Stimulated activated naive B cell treated with anti-CD40 and anti-IgM and Interleukin-4, amounts not matched to agents 10 μg/mL and 1 μg/mL and 100 μg/mL, for 72 hours (primary cell): ENCODE data around the gene RASAL1.
"Not testable (repeated sequence)": the region's sequence is repeated elsewhere in the genome, so short reads cannot be mapped to it uniquely, and the experiment has no call there.

Experiments used
- ATAC-seq, 2 donors: fragments of 150-1000 bp; cut with Tn5 transposase; replicated peaks; 2 replicates each; pipeline ENCODE4 v1.10.0; 2021; ENCODE audit warnings: moderate library complexity in 1 of 2
- DNase-seq: peaks from one replicate; pipeline ENCODE4 v3.0.0; 2021
- H3K27ac Mint-ChIP-seq: one replicate; pipeline ENCODE4 v1.8.0; 2022; ENCODE audit warnings: mild to moderate bottlenecking, mixed read lengths
- H3K27me3 Mint-ChIP-seq, 2 donors: one replicate each; pipeline ENCODE4 v1.8.0; 2022; ENCODE audit warnings: mixed read lengths in 2 of 2
- H3K36me3 Mint-ChIP-seq, 2 donors: one replicate each; pipeline ENCODE4 v1.8.0; 2022; ENCODE audit warnings: mixed read lengths in 2 of 2, mild to moderate bottlenecking in 1 of 2
- H3K4me1 Mint-ChIP-seq, 2 donors: one replicate each; pipeline ENCODE4 v1.8.0; 2022; ENCODE audit warnings: mixed read lengths in 2 of 2, mild to moderate bottlenecking in 1 of 2
- H3K4me3 Mint-ChIP-seq, 2 donors: one replicate each; pipeline ENCODE4 v1.8.0; 2022; ENCODE audit warnings: mild to moderate bottlenecking in 2 of 2, mixed read lengths in 2 of 2, moderate library complexity in 1 of 2
- H3K9me3 Mint-ChIP-seq, 2 donors: one replicate each; pipeline ENCODE4 v1.8.0; 2022; ENCODE audit warnings: mixed read lengths in 2 of 2, mild to moderate bottlenecking in 1 of 2

The RASAL1 gene

DNA sequence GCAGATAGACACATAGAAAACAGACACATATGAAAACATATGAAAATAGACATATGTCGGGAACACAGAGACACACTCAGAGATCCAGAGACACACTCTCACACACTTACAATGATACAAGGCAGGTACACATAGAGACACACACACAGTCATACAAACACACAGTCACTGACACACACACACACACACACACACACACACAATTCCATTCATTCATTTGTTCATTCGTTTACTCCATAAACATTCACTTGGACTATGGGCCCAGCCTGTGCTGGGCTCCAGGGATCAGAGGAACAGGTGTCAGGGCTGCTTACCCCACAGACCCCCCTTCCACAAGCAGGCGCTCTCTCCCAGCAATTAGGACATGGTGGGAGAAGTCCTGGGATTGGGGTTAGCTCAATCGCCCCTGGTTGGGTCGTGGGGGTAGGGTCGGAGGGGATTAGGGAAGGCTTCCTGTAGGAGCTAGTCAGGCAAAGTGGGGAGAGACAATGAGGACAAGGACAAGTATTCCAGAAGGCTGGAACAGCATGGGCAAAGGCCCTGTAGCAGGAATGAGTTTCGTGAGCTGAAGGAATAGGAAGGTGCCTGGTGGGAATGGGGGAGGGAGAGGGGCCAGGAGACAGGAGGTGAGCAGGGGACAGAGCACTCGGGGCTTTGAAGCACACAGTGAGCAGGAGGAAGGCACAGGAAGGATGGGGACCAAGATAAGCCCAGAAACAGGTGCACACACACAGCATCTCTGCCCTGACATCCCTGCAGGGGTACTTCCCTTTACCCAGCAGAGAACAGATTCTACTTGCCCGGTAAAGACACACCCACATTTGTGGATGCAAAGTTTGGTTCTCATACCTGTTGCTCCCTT, 6.5 kb downstream of the RASAL1 start:
- H3K4me1 Mint-ChIP-seq: peaks cover 44 to 61% of the 10 kb centered on the region in 2 donors
- no peak overlapping the region for H3K27ac Mint-ChIP-seq
- H3K27me3 Mint-ChIP-seq: no peaks in the 10 kb centered on the region
- peak overlapping the region; percentile 19 to 83 for H3K4me3 Mint-ChIP-seq
- DNase-seq: no peak
- H3K36me3 Mint-ChIP-seq: peaks cover 64 to 72% of the 10 kb centered on the region in 2 donors
- peaks cover 0 to 1% of the 10 kb centered on the region in 2 donors for H3K9me3 Mint-ChIP-seq
- peak; percentile 20 to 24 for ATAC-seq

DNA sequence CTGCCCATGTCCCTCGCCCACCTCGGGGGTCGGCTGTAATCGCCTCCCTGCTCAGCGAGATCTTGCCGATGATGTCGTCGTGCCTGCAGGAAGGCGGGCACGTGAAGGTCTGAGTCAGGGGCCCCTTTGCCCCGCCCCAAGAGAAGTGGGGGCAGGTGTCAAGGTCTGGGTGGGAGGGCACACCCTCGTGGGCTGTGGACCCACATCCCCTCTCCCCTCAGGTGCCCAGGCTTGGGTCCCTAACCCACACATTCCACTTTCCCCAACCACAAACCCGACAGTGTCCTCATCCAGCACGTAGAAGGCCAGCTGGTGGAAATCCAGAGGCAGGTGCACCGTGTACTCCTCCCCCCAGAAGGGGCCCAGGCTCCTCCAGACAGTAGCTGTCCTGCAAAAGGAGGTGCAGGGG, 7.8 kb downstream of the RASAL1 start:
- H3K9me3 Mint-ChIP-seq: peaks cover 5 to 6% of the 10 kb centered on the region in 2 donors
- ATAC-seq: no peak
- DNase-seq: no peak

DNA sequence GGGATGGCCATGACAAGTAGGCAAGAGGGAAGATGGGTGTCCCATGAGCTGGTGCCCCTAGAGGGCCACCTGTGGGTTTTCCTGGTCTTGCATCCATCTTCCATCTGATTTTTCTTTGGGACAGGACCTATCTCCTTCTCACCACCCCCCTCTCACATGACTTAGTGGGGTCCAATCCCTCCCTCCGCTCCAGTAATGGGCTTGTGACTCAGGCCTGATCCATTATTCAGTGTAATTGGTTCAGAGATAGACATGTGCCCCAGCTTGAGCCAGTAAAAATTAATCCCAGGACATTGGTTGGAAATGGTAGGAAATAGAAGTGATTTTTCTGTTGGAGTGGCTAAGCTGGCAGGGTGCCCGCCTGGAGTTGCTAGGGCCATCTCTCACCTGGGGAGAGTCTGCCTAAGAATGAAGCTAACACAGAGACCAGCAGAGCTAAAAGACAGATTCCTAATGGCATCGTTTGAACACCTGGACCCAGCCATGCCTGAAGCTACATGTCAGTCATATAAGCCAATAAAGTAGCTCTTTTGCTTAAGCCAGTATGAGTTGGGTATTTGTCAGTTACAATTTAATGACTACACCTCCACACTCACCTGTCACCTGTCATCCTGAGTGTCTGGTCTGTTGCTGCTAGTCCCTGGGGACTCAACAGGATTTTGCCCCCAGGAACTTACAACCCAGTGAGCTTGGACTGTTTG, 14.7 kb downstream of the RASAL1 start:
- H3K27ac Mint-ChIP-seq: peak overlapping the region; percentile 62
- peaks cover 0 to 2% of the 10 kb centered on the region in 2 donors for H3K4me1 Mint-ChIP-seq
- no peak for DNase-seq
- H3K36me3 Mint-ChIP-seq: peaks cover 69 to 76% of the 10 kb centered on the region in 2 donors
- H3K27me3 Mint-ChIP-seq: no peaks in the 10 kb centered on the region
- ATAC-seq: peak; percentile 19 to 31
- H3K9me3 Mint-ChIP-seq: peaks cover 5 to 9% of the 10 kb centered on the region in 2 donors
- H3K4me3 Mint-ChIP-seq: no peak overlapping the region

More for the DNA sequence above, 7.8 kb downstream of the RASAL1 start:
- Mint-ChIP-seq H3K36me3 (peaks cover 72 to 77% of the 10 kb centered on the region in 2 donors), H3K27ac (no peak overlapping the region), H3K27me3 (no peaks in the 10 kb centered on the region), H3K4me3 (no peak overlapping the region), H3K4me1 (peaks cover 38 to 48% of the 10 kb centered on the region in 2 donors)

DNA sequence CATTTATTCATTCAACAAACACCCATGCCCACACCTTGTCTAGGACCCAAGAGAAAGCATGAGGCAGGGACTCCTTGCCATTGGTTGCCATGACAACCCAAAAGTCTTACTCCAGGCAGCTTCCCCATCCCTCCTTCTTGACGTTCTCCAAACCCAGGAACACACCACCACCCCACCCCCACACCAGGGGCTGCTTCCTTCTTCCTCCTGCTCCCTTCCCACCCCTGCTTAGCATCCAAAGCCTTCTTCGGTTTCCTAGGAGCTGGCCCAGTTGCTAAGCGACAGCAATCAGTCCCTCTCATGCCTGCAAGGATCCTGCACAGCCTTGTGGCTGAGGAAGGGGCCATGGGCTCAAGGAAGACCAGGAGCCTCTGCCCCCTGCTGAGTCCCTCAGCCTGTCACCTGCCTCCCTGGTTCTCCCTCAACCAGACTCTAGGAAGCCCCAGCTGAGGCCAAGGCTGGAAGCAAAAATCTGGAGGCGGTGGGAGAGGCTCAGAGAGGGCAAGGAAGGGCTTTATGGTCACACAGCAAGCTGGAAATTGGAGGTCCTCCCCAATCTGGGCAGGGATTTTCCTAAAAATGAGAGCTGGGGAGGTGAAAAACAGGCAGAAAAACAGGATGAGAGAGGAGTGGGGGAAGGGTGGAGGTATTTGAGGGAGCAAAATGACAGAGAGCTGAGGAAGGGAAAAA, 15.4 kb downstream of the RASAL1 start:
- Mint-ChIP-seq H3K27me3 (no peaks in the 10 kb centered on the region), H3K4me1 (peaks cover 0 to 2% of the 10 kb centered on the region in 2 donors), H3K9me3 (peaks cover 4 to 9% of the 10 kb centered on the region in 2 donors), H3K4me3 (no peak overlapping the region), H3K36me3 (peaks cover 66 to 76% of the 10 kb centered on the region in 2 donors), H3K27ac (no peak overlapping the region)
- ATAC-seq (no peak), DNase-seq (no peak)

DNA sequence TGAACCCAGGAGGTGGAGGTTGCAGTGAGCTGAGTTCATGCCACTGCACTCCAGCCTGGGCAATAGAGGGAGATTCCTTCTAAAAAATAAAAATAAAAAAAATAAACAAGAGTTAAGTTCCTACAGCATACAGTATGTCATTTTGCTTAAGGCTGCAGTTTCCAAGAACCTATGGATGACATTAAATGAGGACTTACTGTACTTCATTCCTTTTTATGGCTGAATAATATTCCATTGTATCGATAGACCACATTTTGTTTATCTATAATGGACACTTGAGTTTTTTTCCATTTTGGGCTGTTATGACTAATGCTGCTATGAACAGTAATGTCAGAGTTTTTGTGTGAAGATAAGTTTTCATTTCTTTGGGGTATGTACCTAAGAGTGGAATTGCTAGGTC, 17.4 kb downstream of the RASAL1 start:
- ATAC-seq (no peak), DNase-seq (no peak)
- H3K4me3 Mint-ChIP-seq: no peak overlapping the region
- peaks cover under 1 to 6% of the 10 kb centered on the region in 2 donors for H3K9me3 Mint-ChIP-seq
- peaks cover 61 to 75% of the 10 kb centered on the region in 2 donors for H3K36me3 Mint-ChIP-seq
- H3K4me1 Mint-ChIP-seq: peaks cover 0 to 2% of the 10 kb centered on the region in 2 donors
- no peaks in the 10 kb centered on the region for H3K27me3 Mint-ChIP-seq
- H3K27ac Mint-ChIP-seq: no peak overlapping the region

DNA sequence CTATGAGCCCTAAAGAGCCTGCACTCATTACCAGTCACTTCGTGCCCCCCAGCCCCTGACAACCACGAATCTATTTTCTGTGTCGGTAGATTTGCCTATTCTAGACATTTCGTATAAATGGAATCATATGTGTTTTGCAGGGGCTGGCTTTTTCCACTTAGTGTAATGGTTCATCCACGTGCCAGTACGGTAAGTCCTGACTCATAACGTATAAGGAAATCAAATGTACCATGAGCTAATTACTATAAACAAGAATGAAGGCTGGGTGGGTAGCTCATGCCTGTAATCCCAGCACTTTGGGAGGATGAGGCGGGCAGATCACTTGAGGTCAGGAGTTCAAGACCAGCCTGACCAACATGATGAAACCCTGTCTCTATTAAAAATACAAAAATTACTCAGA, 17.9 kb downstream of the RASAL1 start:
- H3K4me3 Mint-ChIP-seq, H3K4me1 Mint-ChIP-seq, H3K27me3 Mint-ChIP-seq, DNase-seq, H3K9me3 Mint-ChIP-seq, H3K27ac Mint-ChIP-seq: not testable (repeated sequence)
- H3K36me3 Mint-ChIP-seq: peaks cover 61 to 74% of the 10 kb centered on the region in 2 donors
- peak in 1 of 2 donors; percentile 25 for ATAC-seq

DNA sequence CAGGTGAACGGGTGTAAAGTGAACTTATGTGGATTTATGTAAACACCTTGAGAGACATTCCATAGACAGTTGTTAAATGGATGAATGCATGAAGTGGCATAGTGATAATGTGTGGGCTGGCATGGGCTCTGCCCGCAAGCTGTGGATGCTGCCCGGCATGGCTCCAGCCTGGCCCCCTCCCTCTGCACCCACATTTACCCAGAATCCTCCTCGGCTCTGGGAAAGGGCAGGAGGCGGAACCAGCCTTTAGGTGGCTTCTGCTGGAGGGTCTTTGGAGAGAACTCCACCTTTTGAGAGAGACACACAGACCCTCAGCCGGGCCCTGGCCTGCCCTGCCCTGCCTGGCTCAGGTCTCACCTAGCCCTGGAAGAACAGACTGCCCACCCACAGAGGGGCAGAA, 18.7 kb downstream of the RASAL1 start:
- Mint-ChIP-seq H3K9me3 (no peaks in the 10 kb centered on the region), H3K36me3 (peaks cover 62 to 73% of the 10 kb centered on the region in 2 donors), H3K27ac (no peak overlapping the region), H3K4me1 (peaks cover 0 to 2% of the 10 kb centered on the region in 2 donors), H3K4me3 (no peak overlapping the region), H3K27me3 (no peaks in the 10 kb centered on the region)
- no peak for DNase-seq
- ATAC-seq: no peak

DNA sequence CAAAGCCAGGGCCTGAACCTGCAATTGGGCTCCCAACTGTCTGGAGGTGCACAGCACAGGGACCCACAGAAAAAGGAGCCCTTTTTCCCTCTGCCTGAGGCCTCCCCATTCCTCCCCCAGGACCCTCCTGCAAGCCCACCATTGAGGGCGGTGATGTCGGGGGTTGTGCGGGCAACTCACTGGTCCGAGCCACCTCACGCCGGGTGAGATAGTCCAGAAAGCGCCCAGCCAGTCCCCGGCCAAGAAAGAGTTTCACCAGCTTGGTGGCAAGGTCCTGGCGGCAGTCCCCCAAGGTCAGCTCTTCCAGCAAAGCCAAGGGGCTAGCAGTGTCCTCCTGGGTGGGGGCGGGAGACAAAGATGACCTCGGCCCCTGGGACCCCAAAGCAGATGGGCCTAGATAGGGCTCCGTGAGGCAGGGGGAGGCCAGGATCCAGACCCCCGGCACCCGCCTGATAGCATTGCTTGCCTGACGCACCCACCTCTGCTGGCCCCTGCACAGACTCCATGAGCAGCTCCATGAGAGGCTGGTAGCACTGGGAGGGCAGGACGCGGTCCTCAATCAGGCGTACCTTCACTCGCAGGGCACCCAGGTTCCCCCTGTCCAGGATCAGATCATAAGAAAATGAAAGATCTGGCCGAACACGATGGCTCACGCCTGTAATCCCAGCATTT, 20.0 kb downstream of the RASAL1 start:
- Mint-ChIP-seq H3K9me3 (no peaks in the 10 kb centered on the region), H3K27me3 (no peaks in the 10 kb centered on the region), H3K4me1 (peaks cover 0 to 2% of the 10 kb centered on the region in 2 donors), H3K27ac (no peak overlapping the region), H3K36me3 (peaks cover 64 to 75% of the 10 kb centered on the region in 2 donors), H3K4me3 (no peak overlapping the region)
- ATAC-seq (no peak), DNase-seq (no peak)

DNA sequence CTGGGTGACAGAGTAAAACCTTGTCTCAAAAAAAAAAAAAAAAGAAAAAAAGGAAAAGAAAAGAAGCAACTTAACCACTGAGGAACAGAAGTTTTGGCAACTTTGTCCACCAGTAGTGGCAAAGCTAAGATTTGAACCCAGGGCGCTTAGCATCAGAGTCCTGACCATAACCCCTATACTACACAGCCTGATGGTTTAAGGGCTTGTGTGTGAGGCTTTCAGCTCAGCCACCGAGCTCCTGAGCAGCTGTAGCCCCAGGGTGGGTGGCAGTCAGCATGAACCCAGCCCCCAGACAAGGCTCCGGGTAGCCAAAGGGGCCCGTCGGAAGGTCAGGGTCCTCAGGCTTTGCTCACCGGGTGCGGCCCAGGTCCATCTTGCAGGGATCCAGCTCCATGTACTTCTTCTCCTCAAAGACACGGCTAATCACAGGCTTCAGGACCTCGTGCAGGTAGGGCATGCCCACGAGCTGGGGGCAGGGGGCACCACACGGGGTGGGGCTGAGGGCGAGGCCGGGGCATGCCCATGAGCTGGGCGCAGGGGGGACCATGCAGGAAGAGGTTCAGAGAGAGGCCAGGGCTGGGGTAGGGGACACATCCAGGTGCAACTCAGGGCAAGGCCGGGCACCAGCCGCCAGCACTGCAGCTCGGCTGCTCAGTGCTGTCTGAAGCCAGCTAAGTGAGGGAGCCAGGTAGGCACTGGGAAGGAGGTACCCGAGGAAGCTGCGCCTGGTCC, 20.9 kb downstream of the RASAL1 start:
- Mint-ChIP-seq H3K36me3 (peaks cover 65 to 76% of the 10 kb centered on the region in 2 donors), H3K27me3 (no peaks in the 10 kb centered on the region), H3K27ac (no peak overlapping the region), H3K4me1 (peaks cover 0 to 2% of the 10 kb centered on the region in 2 donors), H3K4me3 (peak overlapping the region in 1 of 2 donors; percentile 22), H3K9me3 (no peaks in the 10 kb centered on the region)
- DNase-seq: no peak
- ATAC-seq: no peak

DNA sequence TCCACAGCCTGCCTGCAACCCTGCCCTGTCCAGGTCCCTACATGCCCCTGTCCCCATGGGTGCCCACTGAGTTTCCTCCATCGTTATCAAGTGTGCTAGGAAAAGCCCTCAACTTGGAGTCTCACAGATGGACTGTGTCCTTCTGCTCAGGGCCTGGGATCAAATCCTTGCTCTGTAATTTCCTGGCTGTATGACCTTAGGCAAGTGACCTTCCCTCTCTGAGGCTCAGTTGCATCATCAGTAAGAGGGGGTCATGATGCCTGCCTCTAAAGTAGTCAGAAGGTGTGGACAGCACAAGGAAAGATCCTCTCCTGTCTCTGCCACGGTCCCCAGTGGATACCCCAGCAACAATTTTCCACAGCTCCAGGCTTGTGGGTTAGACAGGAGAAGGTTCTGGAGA, 22.2 kb downstream of the RASAL1 start:
- no peak for DNase-seq
- Mint-ChIP-seq H3K9me3 (no peaks in the 10 kb centered on the region), H3K27ac (no peak overlapping the region), H3K36me3 (peaks cover 69 to 75% of the 10 kb centered on the region in 2 donors), H3K4me1 (peaks cover 0 to 2% of the 10 kb centered on the region in 2 donors), H3K27me3 (no peaks in the 10 kb centered on the region), H3K4me3 (no peak overlapping the region)
- no peak for ATAC-seq

DNA sequence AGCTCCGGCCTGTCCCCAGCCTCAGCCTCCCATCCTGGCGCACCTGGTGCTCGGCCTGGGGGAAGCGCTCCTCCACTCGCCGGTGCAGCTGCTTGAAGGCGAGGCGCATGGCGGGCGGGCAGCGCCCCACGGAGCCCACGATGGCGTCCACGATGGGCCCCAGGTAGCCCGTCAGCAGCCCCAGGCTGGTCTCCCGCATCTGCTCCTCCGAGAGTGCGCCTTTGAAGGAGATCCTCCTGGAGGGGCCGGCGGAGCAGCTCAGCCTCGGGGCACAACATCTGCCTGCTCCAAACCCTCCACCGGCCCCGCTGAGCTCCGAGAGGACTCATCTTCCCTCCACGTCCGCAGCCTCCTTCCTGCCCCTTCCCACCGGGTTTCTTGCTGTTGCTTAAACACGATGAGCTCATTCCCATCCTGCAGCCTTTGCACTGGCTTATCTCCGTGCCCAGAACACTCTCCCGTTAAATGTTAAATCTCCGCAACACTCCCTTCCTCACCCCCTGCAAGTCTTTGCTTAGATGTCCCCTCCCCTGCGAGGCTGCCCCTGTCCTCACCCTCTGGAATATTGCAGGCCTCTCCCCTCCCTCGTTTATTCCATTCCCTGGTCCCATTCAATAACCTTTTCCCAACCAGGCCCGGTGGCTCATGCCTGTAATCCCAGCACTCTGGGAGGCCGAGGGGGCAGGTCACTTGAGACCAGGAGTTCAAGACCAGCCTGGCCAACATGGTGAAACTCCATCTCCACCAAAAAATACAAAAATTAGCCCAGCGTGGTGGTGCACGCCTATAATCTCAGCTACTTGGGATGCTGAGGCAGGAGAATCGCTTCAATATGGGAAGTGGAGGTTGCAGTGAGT, 23.3 kb downstream of the RASAL1 start:
- H3K36me3 Mint-ChIP-seq: peaks cover 74 to 78% of the 10 kb centered on the region in 2 donors
- no peak overlapping the region for H3K27ac Mint-ChIP-seq
- H3K9me3 Mint-ChIP-seq: no peaks in the 10 kb centered on the region
- no peak overlapping the region for H3K4me3 Mint-ChIP-seq
- DNase-seq: no peak
- no peak for ATAC-seq
- H3K4me1 Mint-ChIP-seq: peaks cover 0 to 2% of the 10 kb centered on the region in 2 donors
- no peaks in the 10 kb centered on the region for H3K27me3 Mint-ChIP-seq

DNA sequence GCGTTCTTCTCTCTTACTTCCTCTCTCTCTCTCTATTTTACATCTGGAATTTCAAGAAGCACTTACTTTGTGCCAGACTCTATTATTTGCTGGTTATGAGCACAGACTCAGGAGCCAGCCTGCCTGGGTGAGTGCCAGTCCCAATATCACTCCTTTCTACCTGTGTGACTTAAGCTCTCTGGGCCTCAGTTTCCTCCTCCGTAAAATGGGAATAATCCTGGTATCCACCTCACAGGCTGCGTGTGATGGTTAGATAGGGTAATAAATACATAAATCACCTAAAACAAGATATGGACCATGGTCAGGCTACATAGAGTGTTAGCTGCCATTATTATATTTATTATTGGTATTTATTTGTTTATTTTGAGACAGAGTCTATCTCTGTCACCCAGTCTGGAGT, 24.3 kb downstream of the RASAL1 start:
- H3K9me3 Mint-ChIP-seq: no peaks in the 10 kb centered on the region
- H3K4me1 Mint-ChIP-seq: peaks cover 0 to 5% of the 10 kb centered on the region in 2 donors
- no peak overlapping the region for H3K27ac Mint-ChIP-seq
- no peaks in the 10 kb centered on the region for H3K27me3 Mint-ChIP-seq
- DNase-seq (no peak), ATAC-seq (no peak)
- H3K36me3 Mint-ChIP-seq: peaks cover 80% of the 10 kb centered on the region in 2 donors
- H3K4me3 Mint-ChIP-seq: no peak overlapping the region
